IMR-90 (cell line): Measurements from ENCODE around the gene SLC22A12. TPM values are rescaled to one million over a fixed set of nuclear protein-coding genes. Genes with fewer than 3 reads are reported as not detected.

Experiments
- ATAC-seq: fragments of 200-7000 bp; cut with Tn5 transposase; 2 replicates; pipeline ENCODE4 v1.9.1; 2020; ENCODE audit warnings: low read depth, mild to moderate bottlenecking, moderate library complexity
- BruUV-seq: library from RNA; stranded (reverse); fragments of 400-500 nt; replicated peaks from 2 replicates; lab custom pipeline; 2021; lab: Mats Ljungman, UMichigan
- CTCF ChIA-PET: fragments of 300-600 bp; formaldehyde crosslinking; extraction: SDS; loops from one replicate; lab custom pipeline; 2021; ENCODE audit warnings: antibody characterized with exemption; lab: Yijun Ruan, JAX
- POLR2A ChIA-PET: fragments of 300-600 bp; sonication (Branson Sonifier 250); formaldehyde crosslinking; loops from one replicate; lab custom pipeline; 2022; ENCODE audit warnings: antibody characterized with exemption; ENCODE audit not compliant: unreplicated experiment; lab: Charles Lee
- DNase-seq: peaks from one replicate; pipeline ENCODE4 v3.0.0; 2013
- H2AFZ ChIP-seq: replicated peaks from 2 replicates; pipeline ENCODE3; 2013; ENCODE audit warnings: low read length, mild to moderate bottlenecking; ENCODE audit not compliant: poor library complexity
- H2AK5ac ChIP-seq: 2 replicates; pipeline ENCODE4 v1.6.1; 2013; ENCODE audit warnings: low read depth, low read length, inconsistent platforms
- H2AK9ac ChIP-seq: replicated peaks from 2 replicates; pipeline ENCODE3; 2013; ENCODE audit warnings: mild to moderate bottlenecking, low read depth, low read length, moderate library complexity; ENCODE audit not compliant: poor library complexity
- H2BK120ac ChIP-seq: 2 replicates; pipeline ENCODE4 v1.6.1; 2013; ENCODE audit warnings: low read depth, low read length, inconsistent platforms
- H2BK15ac ChIP-seq: 3 replicates; pipeline ENCODE4 v1.6.1; 2013; ENCODE audit warnings: low read depth, low read length, inconsistent platforms
- H2BK20ac ChIP-seq: 2 replicates; pipeline ENCODE4 v1.6.1; 2013; ENCODE audit warnings: low read depth, mild to moderate bottlenecking, inconsistent platforms, low read length, moderate library complexity
- H2BK5ac ChIP-seq: 2 replicates; pipeline ENCODE4 v1.6.1; 2013; ENCODE audit warnings: mild to moderate bottlenecking, low read depth, low read length, inconsistent platforms; ENCODE audit not compliant: poor library complexity, severe bottlenecking
- H3K14ac ChIP-seq: replicated peaks from 2 replicates; pipeline ENCODE4 v1.6.1; 2013; ENCODE audit warnings: low read depth, low read length, inconsistent platforms
- H3K18ac ChIP-seq: 2 replicates; pipeline ENCODE4 v1.6.1; 2013; ENCODE audit warnings: low read depth, low read length, control low read depth
- H3K23ac ChIP-seq: 2 replicates; pipeline ENCODE4 v1.6.1; 2013; ENCODE audit warnings: low read depth, low read length, inconsistent platforms
- H3K27ac ChIP-seq: 2 replicates; pipeline ENCODE4 v1.5.1; 2013; ENCODE audit warnings: mild to moderate bottlenecking, control low read depth, low read length; ENCODE audit not compliant: insufficient read depth
- H3K27me3 ChIP-seq: 2 replicates; pipeline ENCODE4 v1.6.1; 2013; ENCODE audit warnings: low read length; ENCODE audit not compliant: control insufficient read depth, insufficient read depth
- H3K36me3 ChIP-seq: 2 replicates; pipeline ENCODE4 v1.6.1; 2013; ENCODE audit warnings: low read length, mixed read lengths; ENCODE audit not compliant: control insufficient read depth, insufficient read depth
- H3K4ac ChIP-seq: 2 replicates; pipeline ENCODE4 v1.6.1; 2013; ENCODE audit warnings: low read depth, low read length, inconsistent platforms
- H3K4me1 ChIP-seq: 2 replicates; pipeline ENCODE4 v1.6.1; 2013; ENCODE audit warnings: low read length, mixed read lengths; ENCODE audit not compliant: control insufficient read depth, insufficient read depth
- H3K4me2 ChIP-seq: 2 replicates; pipeline ENCODE4 v1.6.1; 2013; ENCODE audit warnings: low read depth, mild to moderate bottlenecking, control low read depth, low read length, moderate library complexity
- H3K4me3 ChIP-seq: 2 replicates; pipeline ENCODE4 v1.5.1; 2013; ENCODE audit warnings: low read depth, mild to moderate bottlenecking, control low read depth, low read length, moderate library complexity; ENCODE audit not compliant: insufficient read depth
- H3K56ac ChIP-seq: 2 replicates; pipeline ENCODE4 v1.6.1; 2013; ENCODE audit warnings: low read length, inconsistent platforms; ENCODE audit not compliant: insufficient read depth; ENCODE audit errors: extremely low read depth
- H3K79me1 ChIP-seq, 2 experiments: 2 replicates each; pipeline ENCODE4 v1.6.1; 2013; ENCODE audit warnings: low read length in 2 of 2, inconsistent platforms in 1 of 2, low read depth in 1 of 2
- H3K9ac ChIP-seq: 2 replicates; pipeline ENCODE4 v1.6.1; 2013; ENCODE audit warnings: low read depth, low read length, control low read depth
- H3K9me1 ChIP-seq: 2 replicates; pipeline ENCODE4 v1.6.1; 2013; ENCODE audit warnings: low read length, inconsistent platforms; ENCODE audit not compliant: insufficient read depth
- H3K9me3 ChIP-seq: 2 replicates; pipeline ENCODE4 v1.6.1; 2013; ENCODE audit warnings: low read length; ENCODE audit not compliant: control insufficient read depth, insufficient read depth
- H4K20me1 ChIP-seq: 2 replicates; pipeline ENCODE4 v1.6.1; 2013; ENCODE audit warnings: low read length, inconsistent platforms; ENCODE audit not compliant: insufficient read depth
- H4K5ac ChIP-seq: 2 replicates; pipeline ENCODE4 v1.6.1; 2013; ENCODE audit warnings: mild to moderate bottlenecking, low read depth, low read length, control low read depth
- H4K8ac ChIP-seq, 2 experiments: 2 replicates each; pipeline ENCODE4 v1.6.1; 2013; ENCODE audit warnings: low read depth in 2 of 2, low read length in 2 of 2, control low read depth in 1 of 2, inconsistent platforms in 1 of 2
- H4K91ac ChIP-seq: 2 replicates; pipeline ENCODE4 v1.6.1; 2013; ENCODE audit warnings: low read depth, low read length, inconsistent platforms; ENCODE audit not compliant: insufficient read depth
- BHLHE40 ChIP-seq: fragments of 150-350 bp; IDR thresholded peaks from 2 replicates; pipeline ENCODE4 v1.6.1; 2016; ENCODE audit warnings: mild to moderate bottlenecking, low read depth, low read length
- CEBPB ChIP-seq: IDR thresholded peaks from 2 replicates; pipeline ENCODE4 v1.6.1; 2012; ENCODE audit warnings: low read depth, low read length, improper control_type of control experiment
- CHD1 ChIP-seq: IDR thresholded peaks from 2 replicates; pipeline ENCODE4 v1.6.1; 2012; ENCODE audit warnings: low read depth, low read length, improper control_type of control experiment
- ELK1 ChIP-seq: fragments of 150-350 bp; IDR thresholded peaks from 2 replicates; pipeline ENCODE4 v1.6.1; 2016; ENCODE audit warnings: low read depth, mild to moderate bottlenecking, low read length, moderate library complexity, borderline replicate concordance
- FOS ChIP-seq: fragments of 150-350 bp; IDR thresholded peaks from 2 replicates; pipeline ENCODE4 v1.6.1; 2016; ENCODE audit warnings: low read depth, low read length
- MAFK ChIP-seq: IDR thresholded peaks from 2 replicates; pipeline ENCODE4 v1.6.1; 2012; ENCODE audit warnings: low read depth, low read length, improper control_type of control experiment
- MAZ ChIP-seq: IDR thresholded peaks from 2 replicates; pipeline ENCODE4 v1.6.1; 2012; ENCODE audit warnings: low read depth, mild to moderate bottlenecking, low read length, improper control_type of control experiment, moderate library complexity, borderline replicate concordance
- MXI1 ChIP-seq: IDR thresholded peaks from 2 replicates; pipeline ENCODE4 v1.6.1; 2012; ENCODE audit warnings: low read depth, mild to moderate bottlenecking, low read length, moderate library complexity, borderline replicate concordance
- NFE2L2 ChIP-seq: fragments of 150-350 bp; IDR thresholded peaks from 2 replicates; pipeline ENCODE4 v1.6.1; 2016; ENCODE audit warnings: low read depth, mild to moderate bottlenecking, low read length
- POLR2A ChIP-seq: IDR thresholded peaks from 2 replicates; pipeline ENCODE4 v1.6.1; 2012; ENCODE audit warnings: mild to moderate bottlenecking, low read depth, low read length
- RAD21 ChIP-seq: IDR thresholded peaks from 2 replicates; pipeline ENCODE4 v1.6.1; 2012; ENCODE audit warnings: low read length, improper control_type of control experiment
- RCOR1 ChIP-seq: IDR thresholded peaks from 2 replicates; pipeline ENCODE4 v1.6.1; 2012; ENCODE audit warnings: mild to moderate bottlenecking, low read length, improper control_type of control experiment; ENCODE audit not compliant: insufficient replicate concordance
- SMC3 ChIP-seq: fragments of 150-350 bp; IDR thresholded peaks from 2 replicates; pipeline ENCODE4 v1.6.1; 2016; ENCODE audit warnings: low read depth, mild to moderate bottlenecking, antibody characterized with exemption, low read length, moderate library complexity
- USF2 ChIP-seq: fragments of 150-350 bp; IDR thresholded peaks from 2 replicates; pipeline ENCODE4 v1.6.1; 2017; ENCODE audit warnings: mild to moderate bottlenecking, antibody characterized with exemption, low read length, low read depth
- WGBS, 2 experiments: methylation state at CpG; one replicate each; pipeline versions ENCODE4 v1.1.5 to v1.1.7; 2013; ENCODE audit warnings: missing lambda C conversion rate in 2 of 2; ENCODE audit not compliant: insufficient read length in 1 of 2; ENCODE audit errors: extremely low coverage in 2 of 2; 5-methylcytosine and 5-hydroxymethylcytosine counted together
- dilution Hi-C: fragments of 300-500 bp; cut with HindIII; formaldehyde crosslinking; loops from one replicate; pipeline ENCODE4 v1.14.3; 2018; ENCODE audit warnings: low sequenced_read_pairs; ENCODE audit not compliant: unreplicated experiment
- in situ Hi-C: fragments of 300-500 bp; cut with MboI; formaldehyde crosslinking; loops from 3 replicates; pipeline ENCODE4 v1.14.3; 2019; ENCODE audit warnings: low sequenced_read_pairs, inconsistent platforms, mixed read lengths
- intact Hi-C: fragments of 100-400 bp; cut with micrococcal nuclease; formaldehyde crosslinking; loops from 2 replicates; pipeline ENCODE4 v1.10.0; 2022
- polyA plus RNA-seq, 3 experiments: library from polyadenylated mRNA; depleted of rRNA; stranded (reverse); fragments of >200 nt; gene quantifications; 2 replicates each; pipeline ENCODE4 v1.2.3, GENCODE V29; 2012; ENCODE audit warnings: low replicate concordance in 1 of 3
- total RNA-seq: library from RNA; depleted of rRNA; stranded (reverse); fragments of >200 nt; gene quantifications from 2 replicates; pipeline ENCODE4 v1.2.3, GENCODE V29; 2012

Gene SLC22A12
- total and polyA plus RNA-seq, 2 of the 4 experiments (the other 2 are of a cell fraction): not detected

- no peak overlapping the region for H3K27ac ChIP-seq
- H3K9ac ChIP-seq: no peak overlapping the region
- CTCF ChIA-PET: no interaction called here
- no peak for TF ChIP-seq RCOR1
- no peak for TF ChIP-seq ELK1
- TF ChIP-seq SMC3: no peak
- no peak for TF ChIP-seq CEBPB
- TF ChIP-seq NFE2L2: no peak
- TF ChIP-seq MXI1: no peak
- no peak for TF ChIP-seq MAFK
- TF ChIP-seq BHLHE40: no peak
- TF ChIP-seq MAZ: no peak
- no peak for TF ChIP-seq RAD21
- TF ChIP-seq POLR2A: no peak
- TF ChIP-seq CHD1: no peak
- TF ChIP-seq FOS: no peak
- TF ChIP-seq USF2: no peak
- H3K4me3 ChIP-seq: no peak overlapping the region
- no peaks in the 10 kb centered on the region for H3K4me1 ChIP-seq
- no peaks in the 10 kb centered on the region for H3K36me3 ChIP-seq
- H3K56ac ChIP-seq: no peak overlapping the region
- peaks cover 23% of the 10 kb centered on the region for H3K27me3 ChIP-seq
- H2BK5ac ChIP-seq: no peak overlapping the region
- no TSS peak for BruUV-seq
- H4K91ac ChIP-seq: no peak overlapping the region
- no peak overlapping the region for H3K18ac ChIP-seq
- no peak overlapping the region for H2BK15ac ChIP-seq
- H4K20me1 ChIP-seq: no peaks in the 10 kb centered on the region
- H3K4me2 ChIP-seq: no peak overlapping the region
- H3K4ac ChIP-seq: no peak overlapping the region
- POLR2A ChIA-PET: no interaction called here
- 83% methylated on average over 23 of the region's 35 CpGs; no CpG with 5 or more reads in 1 of the 2 experiments for WGBS, 2 experiments
- in situ Hi-C loops (no loop called here), dilution Hi-C loops (no loop called here), intact Hi-C loops (no loop called here)
- no peaks in the 10 kb centered on the region for H3K9me3 ChIP-seq
- no peak overlapping the region for H2BK20ac ChIP-seq
- H2AFZ ChIP-seq: no peak overlapping the region
- no peak overlapping the region for H2BK120ac ChIP-seq
- no peak overlapping the region for H4K5ac ChIP-seq
- no peak overlapping the region for H3K14ac ChIP-seq
- 0 out of 2 replicates have a peak, but pooled peaks cover 3% of the 10 kb centered on the region for H3K9me1 ChIP-seq
- no peak overlapping the region for H3K23ac ChIP-seq
- no peaks in the 10 kb centered on the region for H3K79me1 ChIP-seq
- ATAC-seq (no peak), DNase-seq (no peak)
- H2AK9ac ChIP-seq: no peak overlapping the region
- H2AK5ac ChIP-seq: no peak overlapping the region
- no peak overlapping the region for H4K8ac ChIP-seq
Observed at GRCh38 chr11:64542172-64543125, 48.6 kb upstream of the SLC22A12 start.
